Inferior parietal cortex (tissue), 1 donor: ENCODE measurements around the gene NOM1.

ENCODE experiments used
- DNase-seq: peaks from one replicate; pipeline ENCODE4 v3.0.0-alpha.2; 2016; ENCODE audit errors: extremely low spot score

The NOM1 gene

DNA sequence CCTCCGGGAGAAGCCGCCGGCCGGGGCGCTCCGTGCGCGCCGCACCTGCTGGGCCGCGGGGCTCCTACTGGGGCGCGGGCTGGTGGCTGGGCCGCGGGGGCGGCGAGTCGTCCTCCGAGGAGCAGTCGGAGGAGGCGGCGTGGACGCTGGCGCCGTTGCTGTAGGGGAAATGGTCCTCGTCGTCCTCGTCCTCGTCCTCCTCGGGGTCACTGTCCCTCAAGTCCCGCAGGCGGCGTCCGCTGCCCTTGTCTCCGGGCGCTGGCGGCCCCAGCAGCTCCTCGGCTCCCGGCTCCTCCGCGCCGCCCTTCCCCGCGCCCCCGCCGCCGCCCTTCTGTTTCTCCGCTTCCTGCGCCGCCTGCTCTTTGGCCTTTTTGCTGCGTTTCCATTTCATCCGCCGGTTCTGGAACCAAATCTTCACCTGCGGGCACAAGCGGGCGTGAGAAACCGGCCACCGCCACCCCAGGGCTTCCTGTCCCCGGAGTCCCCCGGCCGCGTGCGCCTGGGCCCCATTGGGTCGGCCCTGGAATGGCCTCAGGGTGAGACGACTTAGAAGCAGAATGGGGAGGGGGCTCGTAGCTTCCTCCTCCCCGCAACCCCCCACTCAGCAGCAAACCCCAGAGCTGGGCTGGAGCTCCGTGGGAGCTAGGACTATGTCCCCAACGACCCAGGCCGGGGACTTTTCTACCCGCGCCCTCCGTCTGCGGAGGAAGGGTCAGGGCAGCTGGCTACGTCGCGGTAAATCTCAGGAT, 56.1 kb downstream of the NOM1 start:
- DNase-seq = no peak

DNA sequence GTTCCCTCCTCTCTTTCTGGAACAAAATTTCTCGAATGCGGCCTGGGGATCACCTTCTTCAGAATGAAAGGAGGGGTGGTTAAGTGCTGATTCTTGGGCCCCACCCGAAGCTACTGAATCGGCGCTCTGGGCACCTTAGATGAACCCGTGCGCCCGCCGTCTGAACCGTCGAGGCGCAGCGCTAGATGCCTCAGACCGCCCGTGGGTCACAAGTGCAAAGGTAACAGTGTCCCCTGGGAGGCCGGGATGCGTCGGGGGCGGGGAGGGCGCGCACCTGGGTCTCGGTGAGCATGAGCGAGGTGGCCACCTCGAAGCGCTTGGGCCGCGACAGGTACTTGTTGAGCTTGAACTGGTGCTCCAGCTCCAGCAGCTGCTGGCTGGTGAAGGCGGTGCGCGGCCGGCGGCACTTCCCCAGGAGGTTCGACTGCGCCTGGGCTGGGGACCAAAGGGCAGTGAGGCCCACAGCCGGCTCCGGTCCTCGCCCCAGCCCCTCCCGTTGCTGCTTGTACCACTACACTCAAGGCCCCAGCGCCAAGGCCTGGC, 56.8 kb downstream of the NOM1 start:
- DNase-seq = no peak

DNA sequence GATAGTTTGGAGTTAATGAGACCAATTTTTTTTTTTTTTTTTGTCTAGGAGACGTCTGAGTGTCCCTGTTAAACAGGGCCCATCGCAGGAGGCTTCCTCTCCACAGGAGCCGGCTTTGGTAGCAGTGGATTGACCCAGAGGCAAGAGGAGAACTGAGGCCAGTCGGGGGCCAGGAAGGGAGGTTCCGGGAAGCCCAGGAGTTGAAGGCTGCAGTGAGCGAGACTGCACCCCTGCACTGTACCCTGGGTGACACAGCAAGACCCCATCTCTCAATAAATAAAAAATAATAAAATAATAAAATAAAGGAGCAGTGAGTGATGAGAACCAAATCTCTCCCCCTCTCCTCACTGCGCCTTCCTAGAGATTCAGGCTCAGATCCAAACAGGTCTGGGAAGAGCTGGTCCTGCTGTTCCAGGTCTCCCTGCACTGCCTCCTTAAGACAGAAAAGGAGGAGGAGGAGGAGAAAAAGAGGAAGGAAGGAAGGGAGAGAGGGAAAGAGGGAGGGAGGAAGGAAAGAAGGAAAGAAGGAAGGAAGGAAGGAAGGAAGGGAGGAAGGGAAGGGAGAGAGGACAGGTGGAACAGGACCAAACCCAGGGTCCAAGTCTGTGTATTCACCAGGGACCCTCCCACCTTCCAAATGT, 57.4 kb downstream of the NOM1 start:
- DNase-seq = no peak

DNA sequence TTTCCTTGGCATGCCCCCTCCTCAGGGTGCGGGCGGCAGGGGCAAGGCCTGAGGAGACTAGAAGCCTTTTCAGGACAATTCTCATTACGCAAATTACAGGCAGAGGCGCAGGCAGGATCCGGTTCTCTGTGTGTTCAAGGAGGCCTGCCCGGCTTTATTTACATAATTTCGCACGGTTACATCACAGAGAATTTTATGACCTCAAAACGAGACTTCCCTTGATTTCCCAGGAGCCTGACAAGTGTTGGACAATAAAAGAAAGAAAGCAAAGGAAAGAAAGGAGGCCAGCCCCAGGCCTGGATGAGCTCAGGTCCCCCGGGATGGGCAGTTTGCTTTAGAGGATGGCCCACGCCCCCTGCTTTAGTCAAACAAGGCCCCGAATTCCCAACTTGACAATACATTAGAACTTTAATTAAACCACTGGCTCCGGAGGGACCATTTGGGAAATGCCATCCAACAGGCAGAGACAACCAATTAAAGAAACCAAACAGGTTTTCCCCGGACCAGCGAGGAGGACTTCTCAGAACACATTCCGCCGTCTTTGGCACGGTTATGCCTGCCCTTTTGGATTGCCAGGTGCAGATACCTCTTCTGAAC, 58.1 kb downstream of the NOM1 start:
- DNase-seq = no peak

DNA sequence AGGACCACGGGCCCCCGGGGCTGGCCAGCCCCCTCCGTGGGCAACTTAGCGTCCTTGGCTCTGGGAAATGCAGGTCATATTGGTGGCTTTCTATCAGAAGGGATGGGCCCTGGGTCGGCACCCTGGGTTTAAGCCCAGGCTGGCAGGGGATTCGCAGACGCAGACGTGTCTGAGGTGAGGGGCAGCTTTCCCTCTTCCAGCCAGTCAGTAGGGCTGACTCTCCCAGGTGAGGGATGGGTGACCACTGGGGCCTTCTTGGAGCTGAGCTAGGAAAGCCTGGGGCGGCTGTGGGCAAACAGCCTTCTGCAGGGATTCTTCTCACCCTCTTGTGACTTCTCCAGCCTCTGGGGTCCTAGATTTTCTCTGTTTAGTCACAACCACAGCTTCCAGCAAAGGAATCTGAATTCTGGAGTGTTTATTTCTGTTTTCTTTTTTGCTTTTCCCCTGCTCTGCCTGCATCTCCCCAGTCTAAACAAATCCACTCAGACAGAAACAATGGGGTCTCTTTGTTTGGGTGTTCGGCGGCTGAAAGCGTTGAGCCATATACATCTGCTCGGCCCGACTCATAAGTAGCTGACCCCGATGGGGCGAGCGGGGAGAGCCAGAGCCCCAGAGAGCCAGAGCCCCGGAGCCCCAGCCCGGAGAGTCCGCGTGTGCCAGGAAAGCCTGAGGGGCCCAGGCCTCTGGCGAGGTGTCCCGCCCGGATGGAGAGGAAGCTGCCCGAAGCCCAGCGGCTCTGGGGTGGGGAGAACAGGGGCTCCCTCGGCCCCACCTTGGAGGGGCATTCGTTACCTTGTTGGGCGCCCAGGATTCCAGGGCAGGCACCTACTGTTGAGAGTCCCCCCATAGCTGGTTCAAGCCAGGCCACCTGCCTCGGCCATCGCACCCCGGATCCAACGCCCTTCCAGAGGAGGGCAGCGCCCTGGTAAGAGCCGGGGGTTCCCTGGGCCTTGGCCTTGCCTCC, 59.0 kb downstream of the NOM1 start:
- no peak for DNase-seq

DNA sequence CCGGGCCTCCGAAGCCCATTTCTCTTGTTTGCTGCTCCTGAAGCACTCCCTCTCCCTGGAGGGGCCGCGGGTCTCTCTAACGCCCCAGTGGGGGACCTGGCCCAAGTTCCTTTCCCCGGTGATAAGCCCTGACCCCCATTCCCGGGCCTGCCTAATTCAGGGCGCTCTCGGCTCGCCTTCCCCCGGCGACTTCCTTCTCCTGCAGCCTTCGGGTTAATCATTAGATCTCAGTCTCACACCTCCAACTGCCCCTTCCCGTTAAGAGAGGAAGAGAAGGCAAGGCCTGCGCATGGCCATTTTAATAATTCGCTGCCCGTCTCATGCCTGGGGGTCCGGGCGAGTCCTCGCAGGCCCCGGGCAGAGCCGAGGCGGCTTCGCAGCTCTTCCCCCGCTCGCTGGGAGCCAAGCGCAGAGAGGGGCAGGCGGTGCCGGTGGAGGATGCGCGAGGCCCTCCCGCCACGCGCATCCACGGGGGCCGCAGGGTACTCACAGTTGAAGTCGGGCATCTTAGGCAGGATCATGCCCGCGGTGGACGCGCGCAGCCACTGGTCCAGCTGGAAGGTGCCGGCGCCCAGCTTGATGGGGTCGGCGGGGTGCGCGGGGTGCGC, 59.8 kb downstream of the NOM1 start:
- DNase-seq = no peak

DNA sequence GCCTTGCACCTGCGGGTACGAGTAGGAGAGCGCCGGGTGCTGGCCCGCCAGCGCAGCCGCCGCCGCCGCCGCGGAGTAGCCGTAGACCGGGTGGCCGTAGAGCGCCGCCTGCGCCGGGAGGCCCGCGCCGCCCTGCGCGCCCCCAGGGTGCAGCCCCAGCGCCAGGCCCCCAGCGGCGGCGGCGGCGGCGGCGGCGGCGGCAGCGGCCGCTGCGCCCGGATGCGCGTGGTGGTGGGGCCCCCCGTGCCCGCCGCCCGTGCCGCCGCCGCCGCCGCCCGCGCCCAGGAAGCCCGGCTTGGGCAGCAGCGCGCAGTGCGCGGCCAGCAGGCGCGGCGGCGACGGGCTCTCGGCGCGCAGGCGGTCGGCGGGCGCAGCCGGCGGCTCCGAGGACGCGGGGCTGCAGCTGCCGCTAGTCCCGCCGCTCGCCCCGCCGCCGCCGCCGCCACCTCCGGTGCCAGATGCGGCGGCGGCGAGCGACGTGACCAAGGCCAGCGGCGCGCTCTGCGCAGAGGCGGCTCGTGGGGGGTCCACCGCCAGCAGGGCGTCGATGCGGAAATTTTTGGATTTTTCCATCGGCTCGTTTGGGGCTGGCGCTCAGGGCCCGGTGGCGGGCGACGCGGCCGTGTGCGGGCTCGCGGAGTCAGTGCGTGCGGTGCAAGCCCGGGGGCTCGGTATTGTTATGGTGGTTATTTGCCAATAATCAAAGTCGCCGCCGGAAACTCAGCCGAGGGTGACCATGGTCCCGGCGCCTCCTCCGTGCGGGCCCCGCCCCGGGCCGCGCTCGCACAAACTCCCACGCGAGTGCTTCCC, 60.5 kb downstream of the NOM1 start:
- DNase-seq = no peak

DNA sequence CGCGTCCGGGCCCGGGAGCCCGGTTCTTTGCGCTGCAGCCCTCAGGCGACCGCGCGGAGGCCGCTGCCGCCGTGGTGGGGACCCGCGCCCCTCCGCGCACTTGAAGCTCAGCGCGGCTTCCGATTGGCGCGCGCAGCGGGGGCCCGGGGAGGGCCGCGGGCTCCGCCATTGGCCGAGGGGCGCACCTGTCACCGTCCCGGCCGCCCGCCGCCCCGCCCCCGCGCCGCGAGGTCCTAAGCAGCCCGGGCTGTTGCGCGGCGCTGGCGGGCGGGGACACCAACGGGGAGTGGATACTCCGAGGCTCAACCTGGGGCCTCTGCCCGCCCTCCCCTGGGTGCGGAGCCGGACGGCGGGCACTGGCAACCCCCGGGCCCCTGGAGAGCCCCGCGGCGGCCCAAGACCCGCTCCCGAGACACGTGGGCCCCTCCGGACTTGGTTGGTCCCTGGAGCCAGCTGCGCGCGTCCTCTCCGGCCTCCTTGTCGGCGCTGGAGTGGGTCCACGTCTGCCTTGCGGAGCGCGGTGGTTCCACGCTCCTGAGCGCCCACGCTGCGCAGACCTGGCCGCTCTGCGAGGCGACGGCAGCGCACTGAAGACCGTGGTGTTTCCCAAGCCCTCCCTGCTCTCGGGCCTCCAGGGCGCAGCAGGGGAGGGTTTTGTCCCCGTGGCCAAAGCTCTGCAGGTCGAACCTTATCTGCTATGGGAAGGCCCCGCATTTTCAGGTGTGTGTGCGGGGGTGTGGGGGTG, 61.2 kb downstream of the NOM1 start, which contains the start of gene MNX1:
TSS of gene MNX1 (minus strand) at position 76 of the 745 bp plus-strand sequence. CDS start 313 bp downstream, outside the sequence.
- DNase-seq = no peak

DNA sequence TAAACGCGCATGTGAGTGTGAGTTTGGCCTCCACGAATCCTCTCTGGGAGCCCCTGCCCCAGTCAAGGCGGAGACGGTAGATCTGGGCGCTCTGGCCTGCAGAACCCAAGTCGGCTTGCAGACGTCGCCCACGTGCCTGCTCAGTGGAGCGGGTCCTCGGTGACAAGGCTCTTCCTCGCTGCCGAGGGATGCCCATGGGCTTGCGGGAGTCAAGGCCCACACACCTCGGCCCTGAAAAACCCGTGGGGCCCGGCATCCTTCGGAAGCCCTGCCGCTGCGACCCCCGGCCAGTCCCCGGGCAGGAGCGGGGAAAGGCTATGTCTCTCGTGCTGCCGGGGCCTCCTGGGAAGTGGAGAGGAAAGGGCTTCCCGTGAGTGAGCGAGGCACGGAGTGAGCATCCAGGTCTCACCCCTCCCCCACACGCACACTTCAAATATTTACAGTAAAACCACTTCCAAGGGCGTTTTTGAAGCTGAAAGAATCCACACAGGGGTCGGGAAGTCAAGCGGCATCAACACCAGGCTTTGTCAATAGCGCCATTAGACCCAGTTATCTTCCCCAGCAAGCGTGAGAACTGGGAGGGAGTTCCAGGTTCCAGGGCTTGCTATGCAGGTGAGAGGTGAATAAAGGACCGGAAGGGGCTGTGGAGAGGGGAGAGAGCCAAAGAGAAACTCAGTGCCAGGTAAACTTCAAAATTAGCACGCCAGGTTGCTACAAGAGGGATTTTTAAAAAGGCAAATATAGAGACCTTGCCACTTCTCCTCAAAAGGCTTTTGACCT, 62.0 kb downstream of the NOM1 start:
- no peak for DNase-seq

DNA sequence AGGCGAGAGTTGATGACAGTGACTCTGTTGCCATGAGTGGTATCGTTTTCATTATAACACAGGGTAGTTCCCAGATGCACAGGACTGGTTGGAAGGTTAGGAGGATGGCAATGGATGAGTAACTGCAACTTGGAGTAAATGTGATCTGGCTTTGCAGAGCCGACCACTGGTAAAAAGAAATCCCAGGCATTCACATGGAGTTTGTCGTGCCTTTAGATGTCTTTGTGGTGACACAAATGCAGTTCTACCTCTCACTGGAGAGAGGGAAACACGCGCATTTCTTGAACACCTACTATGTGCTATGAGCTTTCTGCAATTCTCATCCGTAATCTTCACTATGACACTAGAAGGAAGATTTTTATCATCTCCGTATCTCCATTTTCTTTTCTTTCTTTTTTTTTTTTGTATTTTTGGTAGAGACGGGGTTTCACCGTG, 62.6 kb downstream of the NOM1 start:
- DNase-seq = no peak

DNA sequence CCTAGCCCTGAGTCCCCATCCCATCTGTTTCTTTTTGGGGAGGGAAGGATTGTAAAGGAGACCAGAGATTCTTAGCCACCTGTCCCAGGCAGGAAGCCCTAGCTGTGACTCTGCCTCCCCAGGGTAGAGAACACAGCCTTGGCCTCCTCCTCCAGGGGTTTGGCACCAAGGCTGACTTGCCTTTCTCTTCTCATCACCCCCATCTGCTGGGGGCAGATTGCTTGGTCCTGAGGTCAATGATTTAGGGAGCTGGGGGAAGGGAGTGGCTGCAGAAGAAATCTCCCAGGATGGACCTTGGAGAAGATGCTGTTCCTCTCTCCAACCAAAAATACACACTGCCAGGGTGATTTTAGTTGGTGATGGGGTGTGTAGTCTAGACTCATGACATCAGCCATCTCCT, 63.6 kb downstream of the NOM1 start:
- no peak for DNase-seq

DNA sequence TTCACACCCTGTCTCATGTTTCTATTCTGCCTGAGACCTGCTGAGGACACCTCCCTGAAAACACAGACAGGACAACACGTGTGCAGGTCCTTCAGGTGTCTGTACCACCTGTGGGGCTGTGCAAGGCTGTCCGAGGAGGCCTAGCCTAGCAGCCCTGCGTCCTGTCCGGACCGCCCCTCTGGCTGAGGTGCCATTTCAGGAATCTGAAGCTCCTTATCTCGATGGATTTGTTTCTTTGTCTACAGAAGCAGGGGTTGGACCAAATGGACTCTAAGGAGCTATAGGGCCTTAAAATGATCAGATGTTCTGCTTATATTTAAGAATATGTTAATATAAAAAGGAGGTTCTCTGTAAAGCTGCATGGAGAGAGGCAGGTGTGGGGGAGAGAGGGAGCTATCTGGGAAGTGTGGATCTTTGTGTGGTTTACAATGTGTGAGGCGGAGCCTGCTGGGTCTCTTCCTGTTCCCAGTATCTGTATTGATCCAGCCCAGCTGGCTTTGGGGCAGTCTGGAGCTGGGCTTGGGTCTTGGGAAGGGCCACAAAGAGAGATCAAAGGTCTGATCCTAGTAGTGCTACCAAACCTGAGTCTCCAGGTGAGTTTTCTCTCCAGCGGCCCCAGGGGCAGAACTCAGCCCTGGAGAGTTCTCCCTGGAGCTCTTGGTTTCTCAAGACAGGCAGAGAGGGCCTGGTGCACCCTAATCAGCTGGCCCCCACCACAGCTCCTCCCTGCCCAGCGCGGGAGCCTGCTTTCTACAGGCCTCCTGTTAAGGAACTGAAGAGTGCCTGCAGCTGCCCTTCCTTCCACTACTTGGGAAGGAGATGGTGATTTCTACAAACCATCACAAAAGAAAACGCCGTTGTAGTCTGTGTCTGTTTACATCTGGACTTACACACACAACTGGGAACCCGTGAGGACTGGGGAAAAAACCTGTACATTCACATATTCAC, 64.4 kb downstream of the NOM1 start:
- DNase-seq = no peak

DNA sequence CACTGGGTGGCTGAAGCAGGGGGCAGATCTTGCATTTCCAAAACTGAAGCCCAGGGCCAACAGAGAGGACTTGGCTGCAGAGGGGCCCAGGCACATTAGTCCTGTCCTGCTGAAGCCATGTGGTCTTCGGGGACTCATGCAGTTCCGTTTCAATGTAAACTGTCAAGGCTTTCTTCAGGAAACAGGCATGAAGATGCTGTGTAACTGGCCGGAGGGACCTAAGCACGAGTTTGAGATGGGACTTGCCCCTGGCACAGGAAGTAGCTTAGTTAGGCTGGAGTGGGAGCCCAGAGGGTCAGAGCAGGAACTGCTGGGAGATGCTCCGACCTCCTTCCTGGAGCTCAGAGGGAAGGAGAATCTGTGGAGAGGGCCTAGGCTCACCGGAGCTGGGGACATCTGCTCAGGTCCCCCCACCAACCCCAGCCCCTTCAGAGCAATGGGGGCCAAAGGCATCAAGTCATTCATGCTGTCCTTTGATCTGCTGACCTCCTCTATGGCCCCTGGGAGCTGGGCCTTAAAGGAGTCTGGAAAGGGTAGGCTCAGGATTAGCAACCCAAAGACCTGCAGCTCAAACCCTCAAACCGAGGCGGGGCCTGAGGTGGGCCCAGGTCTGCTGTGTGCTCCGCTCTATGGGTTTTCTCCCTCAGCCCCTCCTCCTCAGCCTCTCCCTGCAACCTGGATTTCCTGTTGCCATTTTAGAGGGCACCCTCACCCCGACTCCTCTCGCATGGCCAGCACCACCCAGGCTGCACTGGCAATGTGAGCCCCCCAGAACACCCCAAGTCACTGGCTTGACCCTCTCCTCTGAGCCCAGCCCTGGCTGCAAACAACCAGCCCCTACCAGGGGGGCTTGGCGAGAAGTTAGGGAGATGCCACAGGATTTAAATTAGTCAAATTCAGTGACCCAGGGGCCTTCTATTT, 65.4 kb downstream of the NOM1 start:
- DNase-seq = no peak

DNA sequence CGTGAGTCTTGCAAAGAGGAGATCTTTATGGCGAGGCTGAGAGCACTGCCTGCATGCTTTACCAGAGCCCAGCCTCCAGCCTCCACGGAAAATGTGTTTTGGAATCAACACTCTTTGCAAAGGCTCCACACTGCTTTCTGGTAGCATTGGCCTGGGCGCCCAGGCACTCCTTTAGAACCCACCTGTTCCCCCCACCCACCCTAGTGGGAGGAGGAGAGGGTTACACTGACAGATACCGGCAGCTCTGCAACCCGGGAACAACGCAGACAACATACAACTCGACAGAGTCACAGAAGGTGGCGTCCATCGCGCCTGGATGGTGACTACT, 66.5 kb downstream of the NOM1 start:
- DNase-seq = no peak

DNA sequence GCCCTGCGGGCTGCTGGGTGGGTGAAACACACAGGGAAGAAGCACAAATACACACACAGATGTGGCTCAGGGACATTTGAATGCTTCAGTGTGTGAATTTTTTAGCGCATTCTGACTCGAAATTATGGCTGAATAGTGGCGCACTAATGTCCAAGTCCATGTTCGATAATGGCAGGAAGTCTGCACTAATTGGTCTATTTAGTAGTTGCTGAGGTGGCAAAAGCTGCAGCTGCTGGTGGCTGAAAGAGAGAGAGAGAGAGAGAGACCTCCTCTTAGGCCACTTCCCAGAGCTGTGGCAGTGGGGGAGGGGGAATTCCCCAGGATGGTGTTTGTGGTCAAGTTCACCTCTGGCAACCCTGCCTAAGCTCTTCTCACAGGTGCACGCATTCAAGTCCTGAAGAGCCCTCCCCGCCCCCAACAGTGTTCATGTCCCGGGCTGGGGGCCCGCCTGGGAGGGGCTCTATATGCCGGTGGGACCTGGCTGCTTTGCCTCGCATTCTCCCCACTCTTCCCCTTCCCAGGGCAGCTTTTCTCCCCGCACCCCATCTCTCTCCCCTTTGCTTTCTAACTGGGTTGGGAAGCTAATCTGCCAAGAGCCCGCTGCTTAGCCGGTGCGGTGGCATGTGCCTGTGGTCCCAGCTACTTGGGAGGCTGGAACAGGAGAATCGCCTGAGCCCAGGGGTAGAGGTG, 67.0 kb downstream of the NOM1 start:
- DNase-seq = no peak

DNA sequence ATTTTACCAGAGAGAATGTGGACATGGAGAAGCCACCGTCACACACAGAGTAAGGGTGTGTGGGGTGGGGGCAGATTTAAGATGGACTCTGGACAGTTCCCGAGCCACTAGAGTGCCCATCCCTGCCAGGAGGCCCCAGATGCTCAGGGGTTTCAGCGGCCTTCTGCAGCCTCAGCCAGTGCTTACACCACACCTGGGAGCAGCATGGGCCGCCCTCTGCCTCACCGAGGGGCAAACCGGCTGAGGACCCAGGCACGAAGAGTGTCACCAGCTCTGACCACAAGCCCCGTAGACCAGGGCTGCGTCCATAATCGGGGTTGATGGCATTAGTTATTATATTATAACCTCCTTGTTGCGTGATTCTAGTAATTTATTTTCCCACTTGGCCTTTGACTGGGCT, 67.6 kb downstream of the NOM1 start:
- DNase-seq = no peak
